ENCODE measurements around the gene CNOT10. TPM values are rescaled to one million over a fixed set of nuclear protein-coding genes. Genes with fewer than 3 reads are reported as not detected.

The CNOT10 gene
- 10 to 100 TPM; 12.6 to 23.0 (median 14.4) TPM for total RNA-seq
- polyA plus RNA-seq, result 10 to 100 TPM; 11.1 to 19.7 TPM

- peak; percentile 89 to 96 (median 92) for DNase-seq
- peak; percentile 41 for FAIRE-seq
- Histone ChIP-seq H3K4me1 (peaks cover 5 to 18% (median 5%) of the 10 kb centered on the region in 3 donors), H3K27me3 (no peaks in the 10 kb centered on the region), H3K27ac (peak within 1 kb of the TSS; percentile 53 to 80 (median 67)), H3K4me3 (peak within 1 kb of the TSS; percentile 56 to 99 (median 84)), H3K9me3 (no peaks in the 10 kb centered on the region), H3K36me3 (no peaks in the 10 kb centered on the region)
- 0% methylated on average over 59 to 60 of the region's 60 CpGs for WGBS, 2 donors
- intact Hi-C loops (cut with DNase I), result no loop called here
- no peak for TF ChIP-seq CTCF (IDR thresholded peaks at IDR 0.05)
- ATAC-seq, result peak; percentile 99 to 100 (median 100)
These were observed at the start of gene CNOT10 for GRCh38 chr3:32684800-32685542. Gene CNOT10 (plus strand): TSS chr3:32685188. CDS start chr3:32685461, 273 bp downstream.

GRCh38 chr3:32640939-32641338 is 44.0 kb upstream of the CNOT10 start:
- H3K4me3 ChIP-seq, result no peak overlapping the region
- no peak for ATAC-seq
- no peak for FAIRE-seq

GRCh38 chr3:32641356-32641755 is 43.6 kb upstream of the CNOT10 start:
- no peaks in the 10 kb centered on the region for H3K9me3 ChIP-seq
- FAIRE-seq (no peak), ATAC-seq (no peak), DNase-seq (no peak)
- no peaks in the 10 kb centered on the region for H3K4me1 ChIP-seq
- no peak for TF ChIP-seq CTCF (IDR thresholded peaks at IDR 0.05)
- H3K4me3 ChIP-seq, result no peak overlapping the region
- H3K27ac ChIP-seq, result no peak overlapping the region
- 83 to 89% methylated on average over 4 of the region's 4 CpGs for WGBS, 2 donors
- no peaks in the 10 kb centered on the region for H3K27me3 ChIP-seq
- intact Hi-C loops (cut with DNase I), result loop anchor here in 1 of 3 donors (10.0 kb wide), 1 partner anchor 47 kb away; no protein-coding TSS in a partner anchor
- no peaks in the 10 kb centered on the region for H3K36me3 ChIP-seq

More at GRCh38 chr3:32640939-32641338, 44.0 kb upstream of the CNOT10 start:
- intact Hi-C loops (cut with DNase I), result loop anchor here in 1 of 3 donors (10.0 kb wide), 1 partner anchor 46 kb away; no protein-coding TSS in a partner anchor
- H3K9me3 ChIP-seq, result no peaks in the 10 kb centered on the region
- DNase-seq, result no peak
- H3K27me3 ChIP-seq, result no peaks in the 10 kb centered on the region
- no peaks in the 10 kb centered on the region for H3K4me1 ChIP-seq
- 64 to 69% methylated on average over 3 of the region's 3 CpGs for WGBS, 2 donors
- no peak for TF ChIP-seq CTCF (IDR thresholded peaks at IDR 0.05)
- no peaks in the 10 kb centered on the region for H3K36me3 ChIP-seq
- H3K27ac ChIP-seq, result no peak overlapping the region

- Histone ChIP-seq H3K4me1 (no peaks in the 10 kb centered on the region), H3K27me3 (no peaks in the 10 kb centered on the region), H3K36me3 (no peaks in the 10 kb centered on the region), H3K27ac (no peak overlapping the region), H3K9me3 (no peaks in the 10 kb centered on the region), H3K4me3 (no peak overlapping the region)
- intact Hi-C loops (cut with DNase I), result loop anchor here in 1 of 3 donors (10.0 kb wide), 1 partner anchor 49 kb away; no protein-coding TSS in a partner anchor
- FAIRE-seq, result no peak
- DNase-seq, result no peak
- WGBS, 2 donors, result 60 to 63% methylated on average over 4 of the region's 4 CpGs
- ATAC-seq, result no peak
- no peak for TF ChIP-seq CTCF (IDR thresholded peaks at IDR 0.05)
These were observed 41.6 kb upstream of the CNOT10 start for GRCh38 chr3:32643354-32643753.

- H3K27ac ChIP-seq, result no peak overlapping the region
- H3K36me3 ChIP-seq, result no peaks in the 10 kb centered on the region
- intact Hi-C loops (cut with DNase I), result loop anchor here in 1 of 3 donors (10.0 kb wide), 1 partner anchor 49 kb away; no protein-coding TSS in a partner anchor
- no peaks in the 10 kb centered on the region for H3K27me3 ChIP-seq
- TF ChIP-seq CTCF (IDR thresholded peaks at IDR 0.05), result no peak
- FAIRE-seq, result no peak
- H3K4me3 ChIP-seq, result no peak overlapping the region
- H3K9me3 ChIP-seq, result no peaks in the 10 kb centered on the region
- WGBS, 2 donors, result 74 to 82% methylated on average over 4 of the region's 4 CpGs
- no peak for DNase-seq
- ATAC-seq, result no peak
- H3K4me1 ChIP-seq, result no peaks in the 10 kb centered on the region
These were observed 41.2 kb upstream of the CNOT10 start for GRCh38 chr3:32643816-32644215.
